Activated naive CD8-positive, alpha-beta T cell (primary cell): Measurements from ENCODE around the gene GRIN2D.

ENCODE experiments used
- H3K27ac Mint-ChIP-seq: one replicate; pipeline ENCODE4 v1.8.0; 2021; ENCODE audit warnings: mixed read lengths
- H3K27me3 Mint-ChIP-seq: one replicate; pipeline ENCODE4 v1.8.0; 2021; ENCODE audit warnings: mixed read lengths
- H3K36me3 Mint-ChIP-seq: one replicate; pipeline ENCODE4 v1.8.0; 2021; ENCODE audit warnings: mixed read lengths
- H3K4me1 Mint-ChIP-seq: one replicate; pipeline ENCODE4 v1.8.0; 2021; ENCODE audit warnings: low read depth, mixed read lengths
- H3K4me3 Mint-ChIP-seq: one replicate; pipeline ENCODE4 v1.8.0; 2021; ENCODE audit warnings: mild to moderate bottlenecking, mixed read lengths
- H3K9me3 Mint-ChIP-seq: one replicate; pipeline ENCODE4 v1.8.0; 2021; ENCODE audit warnings: low read depth, mixed read lengths

GRIN2D gene

DNA sequence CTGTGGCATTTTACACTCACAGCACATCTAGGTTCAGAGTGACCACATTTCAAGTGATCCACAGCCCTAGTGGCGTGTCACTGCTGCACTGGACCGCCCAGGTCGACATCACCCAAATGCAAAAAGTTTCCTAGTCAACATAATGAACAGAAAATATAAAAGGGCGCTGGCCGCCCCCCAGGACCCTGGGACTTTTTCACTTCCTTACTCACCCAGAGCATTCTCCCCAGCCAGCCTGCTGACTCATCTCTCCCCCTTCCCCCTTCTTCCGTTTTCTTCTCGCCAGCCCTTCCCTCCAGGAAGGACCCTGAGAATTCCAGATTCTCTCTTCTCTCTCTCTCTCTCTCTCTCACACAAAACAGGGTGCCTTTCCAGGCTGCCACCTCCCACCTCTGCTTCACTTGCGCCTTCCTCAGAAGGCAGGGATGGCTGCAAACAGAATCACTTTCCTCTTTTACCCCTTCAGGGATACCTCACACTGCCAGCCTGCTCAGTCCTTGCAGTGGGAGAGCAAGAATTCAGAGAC is 31.3 kb downstream of the GRIN2D start:
- no peak overlapping the region for H3K4me3 Mint-ChIP-seq
- peaks cover 5% of the 10 kb centered on the region for H3K4me1 Mint-ChIP-seq
- H3K27ac Mint-ChIP-seq = no peak overlapping the region
- H3K9me3 Mint-ChIP-seq = no peaks in the 10 kb centered on the region
- no peaks in the 10 kb centered on the region for H3K36me3 Mint-ChIP-seq
- H3K27me3 Mint-ChIP-seq = peaks cover 2% of the 10 kb centered on the region

DNA sequence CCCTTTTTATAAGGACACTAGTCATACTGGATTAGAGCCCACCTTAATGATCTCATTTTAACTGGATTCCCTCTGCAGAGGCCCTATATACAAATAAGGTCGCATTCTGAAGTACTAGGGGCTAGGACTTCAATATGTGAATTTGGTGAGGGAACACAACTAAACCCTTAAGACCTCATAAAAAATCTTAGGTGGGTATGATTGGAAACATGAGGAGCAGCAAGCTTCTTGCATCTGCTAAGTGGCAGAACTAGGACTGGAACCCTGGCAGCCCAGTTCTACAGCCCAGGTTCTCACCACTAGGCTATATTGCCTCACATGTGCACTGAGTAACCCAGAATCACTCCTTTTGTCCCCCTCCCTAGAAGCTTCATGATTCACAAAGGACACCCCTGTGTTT is 35.2 kb downstream of the GRIN2D start:
- no peaks in the 10 kb centered on the region for H3K36me3 Mint-ChIP-seq
- H3K9me3 Mint-ChIP-seq = no peaks in the 10 kb centered on the region
- H3K4me1 Mint-ChIP-seq = peaks cover 5% of the 10 kb centered on the region
- H3K27me3 Mint-ChIP-seq = peaks cover 4% of the 10 kb centered on the region
- no peak overlapping the region for H3K4me3 Mint-ChIP-seq
- H3K27ac Mint-ChIP-seq = no peak overlapping the region

DNA sequence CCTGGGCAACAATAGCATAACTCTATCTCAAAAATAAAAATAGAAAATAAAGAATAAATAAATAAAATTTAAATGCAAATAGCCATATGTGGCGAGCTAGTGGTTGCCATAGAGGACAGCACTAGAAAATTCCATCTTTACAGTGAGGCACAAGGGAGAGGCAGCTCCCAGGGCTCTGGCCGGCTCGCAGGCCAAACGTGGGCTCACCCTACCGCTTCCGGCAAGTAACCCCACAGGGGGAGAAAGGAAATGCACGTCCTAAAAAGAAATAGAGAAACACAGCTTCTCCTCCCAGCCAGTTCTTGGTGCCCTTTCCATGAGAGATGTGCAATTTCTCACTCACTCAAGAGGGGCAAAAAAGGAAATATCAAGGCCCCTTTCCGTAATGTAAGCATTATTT is 39.9 kb downstream of the GRIN2D start:
- no peak overlapping the region for H3K4me3 Mint-ChIP-seq
- H3K27ac Mint-ChIP-seq = no peak overlapping the region
- no peaks in the 10 kb centered on the region for H3K36me3 Mint-ChIP-seq
- peaks cover 12% of the 10 kb centered on the region for H3K27me3 Mint-ChIP-seq
- H3K4me1 Mint-ChIP-seq = no peaks in the 10 kb centered on the region
- H3K9me3 Mint-ChIP-seq = no peaks in the 10 kb centered on the region

DNA sequence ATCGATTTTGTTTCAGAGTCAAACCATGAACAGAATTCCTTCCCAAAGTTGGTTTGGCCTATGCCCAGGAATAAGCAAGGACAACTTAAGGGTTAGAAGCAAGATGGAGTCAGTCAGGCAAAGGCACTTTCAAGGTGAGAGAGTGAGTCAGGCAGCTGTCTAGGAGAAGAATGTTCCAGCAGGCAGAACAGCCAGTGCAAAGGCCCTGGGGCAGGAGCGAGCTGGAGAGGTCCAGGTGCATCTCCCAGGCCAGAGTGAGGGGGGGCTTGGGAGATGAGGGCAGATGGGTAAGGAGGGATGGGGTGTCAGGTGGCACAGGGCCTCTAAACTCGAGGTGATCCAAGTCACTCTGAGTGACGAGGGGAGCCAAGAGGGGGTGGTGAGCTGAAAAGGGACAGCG is 43.1 kb downstream of the GRIN2D start:
- H3K27ac Mint-ChIP-seq = no peak overlapping the region
- H3K4me1 Mint-ChIP-seq = no peaks in the 10 kb centered on the region
- no peaks in the 10 kb centered on the region for H3K9me3 Mint-ChIP-seq
- peaks cover 2% of the 10 kb centered on the region for H3K36me3 Mint-ChIP-seq
- peaks cover 15% of the 10 kb centered on the region for H3K27me3 Mint-ChIP-seq
- H3K4me3 Mint-ChIP-seq = no peak overlapping the region

DNA sequence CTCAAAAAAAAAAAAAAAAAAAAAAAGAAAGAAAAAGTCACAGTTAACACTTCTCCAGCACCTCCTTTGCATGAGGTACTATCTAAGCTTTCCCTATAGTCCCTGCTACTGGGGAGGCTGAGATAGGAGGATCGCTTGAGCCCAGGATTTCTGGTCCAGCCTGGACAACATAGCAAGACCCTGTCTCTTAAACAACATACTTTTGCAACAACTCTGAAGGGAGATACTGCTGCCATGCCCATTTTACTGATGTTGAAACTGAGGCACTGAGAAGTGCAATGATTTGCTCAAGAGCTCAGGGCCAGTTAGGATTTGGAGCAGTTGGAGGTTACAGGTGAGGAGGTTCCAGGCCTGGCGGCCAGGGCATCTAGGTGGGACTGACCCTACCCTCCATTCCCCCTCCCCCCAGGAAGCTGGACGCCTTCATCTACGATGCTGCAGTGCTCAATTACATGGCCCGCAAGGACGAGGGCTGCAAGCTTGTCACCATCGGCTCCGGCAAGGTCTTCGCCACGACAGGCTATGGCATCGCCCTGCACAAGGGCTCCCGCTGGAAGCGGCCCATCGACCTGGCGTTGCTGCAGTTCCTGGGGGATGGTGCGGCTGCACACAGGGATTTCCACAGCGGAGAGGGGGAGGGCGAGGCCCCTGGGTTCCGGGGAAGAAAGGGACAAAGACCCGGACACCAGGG is 48.0 kb downstream of the GRIN2D start:
- Mint-ChIP-seq H3K27ac (no peak overlapping the region), H3K4me3 (peak overlapping the region; percentile 56), H3K36me3 (peaks cover 2% of the 10 kb centered on the region), H3K27me3 (peaks cover 14% of the 10 kb centered on the region), H3K4me1 (peaks cover 18% of the 10 kb centered on the region), H3K9me3 (no peaks in the 10 kb centered on the region)

GRCh38 chr19:48442116-48443035 is 48.9 kb downstream of the GRIN2D start:
- Mint-ChIP-seq H3K4me1 (peaks cover 23% of the 10 kb centered on the region), H3K4me3 (peak overlapping the region; percentile 56), H3K27me3 (peaks cover 13% of the 10 kb centered on the region)

DNA sequence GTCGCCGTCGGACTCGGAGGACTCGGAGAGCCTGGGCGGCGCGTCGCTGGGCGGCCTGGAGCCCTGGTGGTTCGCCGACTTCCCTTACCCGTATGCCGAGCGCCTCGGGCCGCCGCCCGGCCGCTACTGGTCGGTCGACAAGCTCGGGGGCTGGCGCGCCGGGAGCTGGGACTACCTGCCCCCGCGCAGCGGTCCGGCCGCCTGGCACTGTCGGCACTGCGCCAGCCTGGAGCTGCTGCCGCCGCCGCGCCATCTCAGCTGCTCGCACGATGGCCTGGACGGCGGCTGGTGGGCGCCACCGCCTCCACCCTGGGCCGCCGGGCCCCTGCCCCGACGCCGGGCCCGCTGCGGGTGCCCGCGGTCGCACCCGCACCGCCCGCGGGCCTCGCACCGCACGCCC is 49.8 kb downstream of the GRIN2D start:
- Mint-ChIP-seq H3K27ac (no peak overlapping the region), H3K4me3 (no peak overlapping the region), H3K27me3 (peaks cover 13% of the 10 kb centered on the region), H3K36me3 (peaks cover 5% of the 10 kb centered on the region), H3K4me1 (peaks cover 31% of the 10 kb centered on the region), H3K9me3 (no peaks in the 10 kb centered on the region)

More at GRCh38 chr19:48442116-48443035, 48.9 kb downstream of the GRIN2D start:
- Mint-ChIP-seq H3K36me3 (peaks cover 2% of the 10 kb centered on the region), H3K27ac (no peak overlapping the region), H3K9me3 (no peaks in the 10 kb centered on the region)
